HG03439 (cell line): Measurements from ENCODE around the gene ZNF488.
"Not testable (repeated sequence)": the region's sequence is repeated elsewhere in the genome, so short reads cannot be mapped to it uniquely, and the experiment has no call there.

Experiments
- ATAC-seq: cut with Tn5 transposase; IDR thresholded peaks from one replicate; pipeline ENCODE4 v1.9.1; 2021; ENCODE audit warnings: mild to moderate bottlenecking, moderate library complexity; ENCODE audit not compliant: unreplicated experiment

Gene ZNF488

GRCh38 chr10:47384148-47384921 lies at the start of gene ZNF488:
Gene ZNF488 (minus strand): TSS chr10:47384293. CDS start chr10:47368829, 15,464 bp downstream.
- ATAC-seq, result peak; percentile 93

GRCh38 chr10:47425813-47426419 lies 41.8 kb upstream of the ZNF488 start:
- ATAC-seq, result no peak

- no peak for ATAC-seq
Measured at GRCh38 chr10:47424231-47424630, 40.1 kb upstream of the ZNF488 start.

- ATAC-seq, result no peak
Measured at GRCh38 chr10:47423476-47423875, 39.4 kb upstream of the ZNF488 start.

GRCh38 chr10:47421057-47421952 lies 37.2 kb upstream of the ZNF488 start:
- ATAC-seq, result no peak

- ATAC-seq, result no peak
Measured at GRCh38 chr10:47420305-47421056, 36.4 kb upstream of the ZNF488 start.

- no peak for ATAC-seq
Measured at GRCh38 chr10:47419421-47419820, 35.3 kb upstream of the ZNF488 start.

GRCh38 chr10:47418966-47419365 lies 34.9 kb upstream of the ZNF488 start:
- no peak for ATAC-seq

- no peak for ATAC-seq
Measured at GRCh38 chr10:47418321-47418720, 34.2 kb upstream of the ZNF488 start.

- not testable (repeated sequence) for ATAC-seq
Measured at GRCh38 chr10:47416305-47417218, 32.5 kb upstream of the ZNF488 start.

GRCh38 chr10:47415520-47416304 lies 31.6 kb upstream of the ZNF488 start:
- ATAC-seq, result no peak

- no peak for ATAC-seq
Measured at GRCh38 chr10:47414752-47415519, 30.8 kb upstream of the ZNF488 start.

- ATAC-seq, result no peak
Measured at GRCh38 chr10:47414227-47414592, 30.1 kb upstream of the ZNF488 start.

GRCh38 chr10:47413531-47414226 lies 29.6 kb upstream of the ZNF488 start:
- no peak for ATAC-seq

GRCh38 chr10:47412869-47413268 lies 28.8 kb upstream of the ZNF488 start:
- ATAC-seq, result no peak

GRCh38 chr10:47412177-47412730 lies 28.2 kb upstream of the ZNF488 start:
- no peak for ATAC-seq

GRCh38 chr10:47410862-47411261 lies 26.8 kb upstream of the ZNF488 start:
- no peak for ATAC-seq
